ENCODE results near the gene TICRR.
A peak's percentile ranks its signal among the peaks of the same experiment; 100 is the strongest.

DNA sequence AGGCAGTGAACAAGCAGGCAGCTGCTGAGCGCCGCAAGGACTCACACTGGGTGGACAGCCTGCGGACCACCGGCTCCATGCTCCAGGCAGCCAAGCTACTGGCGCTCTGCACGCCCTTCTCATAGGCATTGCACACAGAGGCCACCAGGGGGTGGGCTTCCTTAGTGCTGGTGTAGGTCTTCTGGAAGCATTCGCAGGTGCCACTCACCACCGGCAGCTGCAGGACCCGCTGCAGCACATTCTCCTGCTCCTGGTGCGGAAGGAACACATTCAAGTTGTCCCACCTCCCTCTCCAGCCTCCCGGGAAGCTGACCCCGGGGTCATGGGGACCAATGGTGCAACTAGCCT lies 97.9 kb downstream of the TICRR start:
- TF ChIP-seq, protein P1, sequence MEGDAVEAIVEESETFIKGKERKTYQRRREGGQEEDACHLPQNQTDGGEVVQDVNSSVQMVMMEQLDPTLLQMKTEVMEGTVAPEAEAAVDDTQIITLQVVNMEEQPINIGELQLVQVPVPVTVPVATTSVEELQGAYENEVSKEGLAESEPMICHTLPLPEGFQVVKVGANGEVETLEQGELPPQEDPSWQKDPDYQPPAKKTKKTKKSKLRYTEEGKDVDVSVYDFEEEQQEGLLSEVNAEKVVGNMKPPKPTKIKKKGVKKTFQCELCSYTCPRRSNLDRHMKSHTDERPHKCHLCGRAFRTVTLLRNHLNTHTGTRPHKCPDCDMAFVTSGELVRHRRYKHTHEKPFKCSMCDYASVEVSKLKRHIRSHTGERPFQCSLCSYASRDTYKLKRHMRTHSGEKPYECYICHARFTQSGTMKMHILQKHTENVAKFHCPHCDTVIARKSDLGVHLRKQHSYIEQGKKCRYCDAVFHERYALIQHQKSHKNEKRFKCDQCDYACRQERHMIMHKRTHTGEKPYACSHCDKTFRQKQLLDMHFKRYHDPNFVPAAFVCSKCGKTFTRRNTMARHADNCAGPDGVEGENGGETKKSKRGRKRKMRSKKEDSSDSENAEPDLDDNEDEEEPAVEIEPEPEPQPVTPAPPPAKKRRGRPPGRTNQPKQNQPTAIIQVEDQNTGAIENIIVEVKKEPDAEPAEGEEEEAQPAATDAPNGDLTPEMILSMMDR (IDR thresholded peaks at IDR 0.05) = peak in 3 of 6 experiments; percentile 7 to 44 (median 21)
- no peak for TF ChIP-seq EP300 (IDR thresholded peaks at IDR 0.05)

Data from upper lobe of left lung (tissue), 4 donors.